Measurements from ENCODE around the gene CACNA1S.

GRCh38 chr1:201089596-201089995, 22.6 kb downstream of the CACNA1S start:
- no peak for TF ChIP-seq EZH2 (IDR thresholded peaks at IDR 0.05; ENCODE audit: borderline replicate concordance, low read depth, low read length, poor library complexity, severe bottlenecking)
- TF ChIP-seq, protein P1, sequence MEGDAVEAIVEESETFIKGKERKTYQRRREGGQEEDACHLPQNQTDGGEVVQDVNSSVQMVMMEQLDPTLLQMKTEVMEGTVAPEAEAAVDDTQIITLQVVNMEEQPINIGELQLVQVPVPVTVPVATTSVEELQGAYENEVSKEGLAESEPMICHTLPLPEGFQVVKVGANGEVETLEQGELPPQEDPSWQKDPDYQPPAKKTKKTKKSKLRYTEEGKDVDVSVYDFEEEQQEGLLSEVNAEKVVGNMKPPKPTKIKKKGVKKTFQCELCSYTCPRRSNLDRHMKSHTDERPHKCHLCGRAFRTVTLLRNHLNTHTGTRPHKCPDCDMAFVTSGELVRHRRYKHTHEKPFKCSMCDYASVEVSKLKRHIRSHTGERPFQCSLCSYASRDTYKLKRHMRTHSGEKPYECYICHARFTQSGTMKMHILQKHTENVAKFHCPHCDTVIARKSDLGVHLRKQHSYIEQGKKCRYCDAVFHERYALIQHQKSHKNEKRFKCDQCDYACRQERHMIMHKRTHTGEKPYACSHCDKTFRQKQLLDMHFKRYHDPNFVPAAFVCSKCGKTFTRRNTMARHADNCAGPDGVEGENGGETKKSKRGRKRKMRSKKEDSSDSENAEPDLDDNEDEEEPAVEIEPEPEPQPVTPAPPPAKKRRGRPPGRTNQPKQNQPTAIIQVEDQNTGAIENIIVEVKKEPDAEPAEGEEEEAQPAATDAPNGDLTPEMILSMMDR (conservative IDR thresholded peaks at IDR 0.05; ENCODE audit: low read depth, low read length): no peak

Data from A673 (cell line).